HepG2 (cell line): ENCODE measurements around the gene RBM14. TPM values are rescaled to one million over a fixed set of nuclear protein-coding genes. Genes with fewer than 3 reads are reported as not detected.

Source experiments
- ARHGAP35 ChIP-seq: sonication (generic); formaldehyde crosslinking; IDR thresholded peaks from 2 replicates; pipeline ENCODE4 v1.9.0; 2022; ENCODE audit warnings: mild to moderate bottlenecking, inconsistent platforms, moderate library complexity, missing genetic modification reagents, borderline replicate concordance
- ATF7-NPFF ChIP-seq: sonication (generic); formaldehyde crosslinking; IDR thresholded peaks from 2 replicates; pipeline ENCODE4 v1.8.1; 2023; ENCODE audit warnings: mild to moderate bottlenecking, low read depth, missing genetic modification reagents, moderate library complexity
- CREB1 ChIP-seq, 2 experiments: fragments of 450-650 bp in 1 of 2; IDR thresholded peaks; 2 replicates each; pipeline ENCODE4 v1.6.1; 2016 to 2017; ENCODE audit warnings: control low read depth in 1 of 2, mild to moderate bottlenecking in 1 of 2, missing compliant biosample characterization in 1 of 2, missing genetic modification characterization in 1 of 2
- DMAP1 ChIP-seq: IDR thresholded peaks from 2 replicates; pipeline ENCODE4 v1.6.1; 2016
- HHEX ChIP-seq: IDR thresholded peaks from 2 replicates; pipeline ENCODE4 v1.6.1; 2016; ENCODE audit warnings: control low read depth
- KMT2A ChIP-seq: sonication (generic); formaldehyde crosslinking; IDR thresholded peaks from 2 replicates; pipeline ENCODE4 v1.4.0; 2020; ENCODE audit warnings: missing genetic modification reagents
- NCOR1 ChIP-seq: fragments of 200-600 bp; sonication (generic); IDR thresholded peaks from 2 replicates; pipeline ENCODE4 v1.7.0; 2017; ENCODE audit warnings: antibody characterized with exemption, low read length, borderline replicate concordance
- NFKB2 ChIP-seq: sonication (generic); formaldehyde crosslinking; IDR thresholded peaks from 2 replicates; pipeline ENCODE4 v1.4.0; 2020; ENCODE audit warnings: missing genetic modification reagents, borderline replicate concordance
- PAF1 ChIP-seq: IDR thresholded peaks from 2 replicates; pipeline ENCODE4 v1.6.1; 2016; ENCODE audit warnings: missing genetic modification reagents, missing compliant biosample characterization
- POGK ChIP-seq: sonication (generic); formaldehyde crosslinking; conservative IDR thresholded peaks from 2 replicates; pipeline ENCODE4 v1.8.0; 2022; ENCODE audit warnings: mild to moderate bottlenecking, moderate library complexity, missing genetic modification reagents
- POLR2AphosphoS2 ChIP-seq: IDR thresholded peaks from 2 replicates; pipeline ENCODE4 v1.6.1; 2011; ENCODE audit warnings: low read depth, low read length, improper control_type of control experiment
- PRMT3 ChIP-seq: sonication (generic); formaldehyde crosslinking; IDR thresholded peaks from 2 replicates; pipeline ENCODE4 v1.8.1; 2022; ENCODE audit warnings: low read depth, mild to moderate bottlenecking, moderate library complexity, missing genetic modification reagents, borderline replicate concordance
- SALL1 ChIP-seq: sonication (generic); formaldehyde crosslinking; IDR thresholded peaks from 2 replicates; pipeline ENCODE4 v1.8.0; 2022; ENCODE audit warnings: mild to moderate bottlenecking, missing genetic modification reagents
- SP2 ChIP-seq: sonication (generic); formaldehyde crosslinking; IDR thresholded peaks from 2 replicates; pipeline ENCODE4 v1.5.1; 2020; ENCODE audit warnings: mild to moderate bottlenecking, missing genetic modification reagents
- SP4 ChIP-seq: sonication (generic); formaldehyde crosslinking; IDR thresholded peaks from 2 replicates; pipeline ENCODE4 v1.8.1; 2023; ENCODE audit warnings: mild to moderate bottlenecking, missing genetic modification reagents
- SRSF4 ChIP-seq: fragments of 200-400 bp; formaldehyde crosslinking; IDR thresholded peaks from one replicate; pipeline ENCODE4 v1.6.1; 2018; ENCODE audit warnings: mild to moderate bottlenecking, low read depth, low read length, moderate library complexity; ENCODE audit not compliant: poor library complexity, severe bottlenecking
- TBX2 ChIP-seq: sonication (generic); formaldehyde crosslinking; IDR thresholded peaks from 2 replicates; pipeline ENCODE4 v1.5.0; 2020; ENCODE audit warnings: missing genetic modification reagents, mild to moderate bottlenecking, borderline replicate concordance
- YY1 ChIP-seq: IDR thresholded peaks from 2 replicates; pipeline ENCODE4 v1.6.1; 2011; ENCODE audit warnings: low read length, low read depth, moderate library complexity, mild to moderate bottlenecking; ENCODE audit not compliant: insufficient read depth, insufficient replicate concordance
- ZFP36 ChIP-seq: fragments of 150-350 bp; IDR thresholded peaks from 2 replicates; pipeline ENCODE4 v1.6.1; 2018; ENCODE audit warnings: borderline replicate concordance, low read length, low read depth; ENCODE audit not compliant: partially characterized antibody
- ZFX ChIP-seq: sonication (generic); formaldehyde crosslinking; IDR thresholded peaks from 2 replicates; pipeline ENCODE4 v1.4.0; 2020; ENCODE audit warnings: mild to moderate bottlenecking, low read depth, missing genetic modification reagents, moderate library complexity
- ZNF446 ChIP-seq: sonication (generic); formaldehyde crosslinking; IDR thresholded peaks from 2 replicates; pipeline ENCODE4 v1.5.0; 2020; ENCODE audit warnings: mild to moderate bottlenecking, missing genetic modification reagents
- ZNF549 ChIP-seq: sonication (generic); formaldehyde crosslinking; IDR thresholded peaks from 2 replicates; pipeline ENCODE4 v1.5.0; 2020; ENCODE audit warnings: missing genetic modification reagents
- ZNF607 ChIP-seq: sonication (generic); formaldehyde crosslinking; IDR thresholded peaks from 2 replicates; pipeline ENCODE4 v1.5.1; 2020; ENCODE audit warnings: missing genetic modification reagents, mild to moderate bottlenecking, borderline replicate concordance
- ZSCAN22 ChIP-seq: sonication (generic); formaldehyde crosslinking; IDR thresholded peaks from 2 replicates; pipeline ENCODE4 v1.4.0; 2020; ENCODE audit warnings: mild to moderate bottlenecking, missing genetic modification reagents
- polyA plus RNA-seq, 8 experiments: library from polyadenylated mRNA; depleted of rRNA in 3 of 8; stranded (reverse) in 7 of 8; unstranded in 1 of 8; fragments of >200 nt; fragmentation: Illumina TruSeq in 4 of 8; extraction: Trizol in 4 of 8; gene quantifications; 2 replicates each; pipeline versions ENCODE4 v1.2.1 to v1.2.3, GENCODE V29; 2011 to 2016; ENCODE audit warnings: low read depth in 4 of 8, missing spikeins in 1 of 8, mixed read lengths in 1 of 8; ENCODE audit not compliant: insufficient read depth in 1 of 8
- total RNA-seq, 5 experiments: library from RNA; depleted of rRNA; stranded (reverse); fragments of >200 nt; fragmentation: Illumina TruSeq; extraction: Trizol; gene quantifications; 2 replicates each; pipeline ENCODE4 v1.2.3, GENCODE V29; 2016; ENCODE audit warnings: low read depth in 1 of 5
- TF ChIP-seq, protein P1 (sequence below): sonication (generic); IDR thresholded peaks from 2 replicates; pipeline ENCODE4 v1.6.1; 2016; ENCODE audit warnings: low read depth, borderline replicate concordance
- TF ChIP-seq, protein P2 (sequence below): sonication (generic); formaldehyde crosslinking; IDR thresholded peaks from 2 replicates; pipeline ENCODE4 v1.5.0; 2020; ENCODE audit warnings: missing genetic modification reagents

RBM14 gene
- total and polyA plus RNA-seq, 2 of the 13 experiments (the other 11 are each of a cell fraction or from before 2014, with no cell fraction given): 12.7 to 44.1 TPM

DNA sequence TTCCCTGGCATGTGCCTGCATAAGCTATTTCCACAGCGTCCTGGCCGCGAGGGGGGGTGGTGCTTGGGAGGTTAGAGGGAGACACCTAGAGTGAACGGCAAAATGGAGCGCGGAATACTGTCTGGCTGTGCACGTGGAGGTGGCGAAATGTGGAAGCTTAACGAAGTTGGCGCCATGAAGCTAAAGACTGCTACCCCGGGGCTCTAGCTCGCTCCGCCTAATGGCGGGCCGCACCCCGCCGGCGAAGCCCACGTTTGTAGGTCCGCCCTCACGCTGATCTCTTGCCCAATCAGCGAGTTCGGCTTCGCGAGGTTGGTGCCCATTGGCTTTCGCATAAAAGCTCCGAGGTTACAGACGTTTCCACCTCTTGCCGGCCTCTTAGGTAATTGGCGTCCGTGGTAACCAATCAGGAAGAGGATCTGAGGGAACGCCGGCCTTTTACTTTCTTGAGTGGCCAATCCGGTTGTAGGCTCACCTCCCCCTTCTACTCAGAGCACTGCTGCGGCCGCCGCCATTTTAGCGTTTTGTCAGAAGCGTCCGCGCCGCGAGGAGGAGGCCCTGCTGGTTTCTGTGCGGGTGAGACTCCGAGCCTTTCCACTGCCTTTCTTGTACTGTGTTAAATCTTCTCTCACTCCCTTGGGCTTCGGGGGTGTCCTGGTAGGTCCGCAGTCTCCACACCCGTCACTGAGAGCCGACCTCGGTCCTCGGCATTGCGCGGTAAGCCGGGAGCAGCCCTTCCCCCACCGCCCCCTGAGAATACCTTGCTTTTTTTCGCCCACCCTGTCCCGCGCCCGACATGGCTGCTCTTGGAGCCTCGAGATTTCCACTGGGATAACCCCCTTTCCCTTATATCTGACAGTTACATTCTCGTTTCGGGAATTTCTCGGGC is 22.0 kb downstream of the RBM14 start, which contains the start of gene RBM4 (continued):
- TF ChIP-seq NCOR1 (no peak; the same call in 1 of the 2 replicates), ATF7-NPFF (CRISPR knock-in tag) (no peak), DMAP1 (CRISPR knock-in tag) (peak; percentile 90), ZFX (CRISPR knock-in tag) (peak; percentile 83), TBX2 (CRISPR knock-in tag) (peak; percentile 50; the same call in 1 of the 2 replicates), CREB1 (IDR thresholded peaks at IDR 0.05) (peak; percentile 75), CREB1 (CRISPR knock-in tag; IDR thresholded peaks at IDR 0.05) (peak; percentile 89), ZNF607 (CRISPR knock-in tag) (peak; percentile 86), POLR2AphosphoS2 (peak; percentile 82), SP2 (CRISPR knock-in tag) (peak; percentile 96), SRSF4 (peak; percentile 32), NFKB2 (CRISPR knock-in tag) (peak; percentile 57; the same call in 1 of the 2 replicates), ZNF549 (CRISPR knock-in tag) (no peak), SALL1 (peak; percentile 48), KMT2A (CRISPR knock-in tag) (peak; percentile 94), ZFP36 (no peak), PRMT3 (CRISPR knock-in tag) (no peak), YY1 (peak; percentile 96), ZSCAN22 (no peak), PAF1 (CRISPR knock-in tag) (peak; percentile 20; the same call in 1 of the 2 replicates), SP4 (peak; percentile 59), ZNF446 (peak; percentile 64; the same call in 1 of the 2 replicates), POGK (CRISPR knock-in tag) (peak; percentile 14; the same call in 1 of the 2 replicates), ARHGAP35 (CRISPR knock-in tag) (no peak), HHEX (CRISPR knock-in tag) (no peak)
- TF ChIP-seq, protein P1, sequence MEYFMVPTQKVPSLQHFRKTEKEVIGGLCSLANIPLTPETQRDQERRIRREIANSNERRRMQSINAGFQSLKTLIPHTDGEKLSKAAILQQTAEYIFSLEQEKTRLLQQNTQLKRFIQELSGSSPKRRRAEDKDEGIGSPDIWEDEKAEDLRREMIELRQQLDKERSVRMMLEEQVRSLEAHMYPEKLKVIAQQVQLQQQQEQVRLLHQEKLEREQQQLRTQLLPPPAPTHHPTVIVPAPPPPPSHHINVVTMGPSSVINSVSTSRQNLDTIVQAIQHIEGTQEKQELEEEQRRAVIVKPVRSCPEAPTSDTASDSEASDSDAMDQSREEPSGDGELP: no peak
- TF ChIP-seq, protein P2, sequence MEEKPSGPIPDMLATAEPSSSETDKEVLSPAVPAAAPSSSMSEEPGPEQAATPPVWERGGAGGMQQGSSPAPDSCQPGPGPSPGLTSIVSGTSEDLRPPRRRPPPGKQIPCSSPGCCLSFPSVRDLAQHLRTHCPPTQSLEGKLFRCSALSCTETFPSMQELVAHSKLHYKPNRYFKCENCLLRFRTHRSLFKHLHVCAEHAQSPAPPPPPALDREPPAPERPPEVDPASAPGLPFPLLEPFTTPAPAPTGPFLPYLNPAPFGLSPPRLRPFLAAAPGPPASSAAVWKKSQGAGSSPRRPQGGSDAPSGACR (CRISPR knock-in tag): peak; percentile 40; the same call in 1 of the 2 replicates
